SK-N-SH (cell line): ENCODE results near the gene TTC21B. TPM values are rescaled to one million over a fixed set of nuclear protein-coding genes. Genes with fewer than 3 reads are reported as not detected.

Experiments
- CTCF ChIA-PET: fragments of 300-600, 350-600 bp; formaldehyde crosslinking; extraction: SDS; loops from one replicate; lab custom pipeline; 2021; lab: Yijun Ruan, JAX
- POLR2A ChIA-PET: fragments of 350-600 bp; sonication (Branson Sonifier 250); formaldehyde crosslinking; extraction: SDS; loops from one replicate; lab custom pipeline; 2020; ENCODE audit warnings: antibody characterized with exemption, inconsistent platforms; lab: Yijun Ruan, JAX
- DNase-seq: peaks from one replicate; pipeline ENCODE4 v3.0.0; 2012
- H2AFZ ChIP-seq: fragments of 200-600 bp; sonication (generic); 2 replicates; pipeline ENCODE4 v1.8.1; 2016; ENCODE audit warnings: antibody characterized with exemption, mild to moderate bottlenecking, low read depth
- H3F3A ChIP-seq: fragments of 200-600 bp; sonication (generic); replicated peaks from 2 replicates; pipeline ENCODE3; 2016; ENCODE audit warnings: antibody characterized with exemption, mild to moderate bottlenecking; ENCODE audit not compliant: insufficient read depth
- H3K27ac ChIP-seq, 2 experiments: fragments of 200-500 bp in 1 of 2; fragments of 200-600 bp in 1 of 2; sonication (Bioruptor generic) in 1 of 2; sonication (generic), shearing (Covaris generic) in 1 of 2; 2 replicates each; pipeline versions ENCODE4 v1.5.1 to v1.6.1; 2014 to 2016; ENCODE audit warnings: low read depth in 2 of 2, inconsistent platforms in 1 of 2, low read length in 1 of 2, mild to moderate bottlenecking in 1 of 2, mixed read lengths in 1 of 2
- H3K27me3 ChIP-seq: fragments of 200-600 bp; sonication (generic), shearing (Covaris generic); 2 replicates; pipeline ENCODE4 v1.6.1; 2016; ENCODE audit warnings: mixed run types; ENCODE audit not compliant: insufficient read depth
- H3K36me3 ChIP-seq, 2 experiments: fragments of 200-500 bp in 1 of 2; fragments of 200-600 bp in 1 of 2; sonication (Bioruptor generic) in 1 of 2; sonication (generic) in 1 of 2; replicated peaks in 1 of 2; 2 replicates each; pipeline versions ENCODE3 to v1.5.1; 2014 to 2016; ENCODE audit warnings: low read length in 1 of 2, mild to moderate bottlenecking in 1 of 2; ENCODE audit not compliant: insufficient read depth in 2 of 2, control insufficient read depth in 1 of 2
- H3K4me1 ChIP-seq, 2 experiments: fragments of 200-500 bp in 1 of 2; fragments of 200-600 bp in 1 of 2; sonication (Bioruptor generic) in 1 of 2; sonication (generic), shearing (Covaris generic) in 1 of 2; 2 replicates each; pipeline versions ENCODE4 v1.5.1 to v1.6.1; 2014 to 2016; ENCODE audit warnings: low read depth in 1 of 2, low read length in 1 of 2, mixed run types in 1 of 2; ENCODE audit not compliant: insufficient read depth in 2 of 2, control insufficient read depth in 1 of 2
- H3K4me2 ChIP-seq: fragments of 200-600 bp; sonication (generic), shearing (Covaris generic); 2 replicates; pipeline ENCODE4 v1.6.1; 2017; ENCODE audit warnings: mixed run types
- H3K4me3 ChIP-seq, 2 experiments: fragments of 200-500 bp in 1 of 2; fragments of 200-600 bp in 1 of 2; sonication (Bioruptor generic) in 1 of 2; sonication (generic), shearing (Covaris generic) in 1 of 2; 2 replicates each; pipeline versions ENCODE4 v1.5.1 to v1.8.1; 2014 to 2016; ENCODE audit warnings: low read depth in 2 of 2, inconsistent platforms in 1 of 2, low read length in 1 of 2, mild to moderate bottlenecking in 1 of 2, mixed read lengths in 1 of 2, moderate library complexity in 1 of 2
- H3K79me2 ChIP-seq: fragments of 200-600 bp; sonication (generic); 2 replicates; pipeline ENCODE4 v1.8.1; 2017; ENCODE audit warnings: mild to moderate bottlenecking; ENCODE audit not compliant: insufficient read depth
- H3K9ac ChIP-seq: fragments of 200-600 bp; sonication (generic); 2 replicates; pipeline ENCODE4 v1.6.1; 2017; ENCODE audit warnings: mixed run types
- H3K9me2 ChIP-seq: fragments of 200-600 bp; sonication (generic); 2 replicates; pipeline ENCODE4 v1.6.1; 2017; ENCODE audit warnings: mixed run types
- H3K9me3 ChIP-seq: fragments of 200-600 bp; sonication (generic); 2 replicates; pipeline ENCODE4 v1.6.1; 2017; ENCODE audit warnings: mixed run types, mild to moderate bottlenecking, moderate library complexity
- H4K20me1 ChIP-seq: fragments of 200-600 bp; sonication (generic); 2 replicates; pipeline ENCODE4 v1.6.1; 2017; ENCODE audit warnings: mild to moderate bottlenecking, mixed run types; ENCODE audit not compliant: insufficient read depth
- EZH2phosphoT487 ChIP-seq: fragments of 200-600 bp; sonication (generic); IDR thresholded peaks from 2 replicates; pipeline ENCODE4 v1.6.1; 2017; ENCODE audit warnings: low read depth, mixed run types, mild to moderate bottlenecking, antibody characterized with exemption, moderate library complexity, borderline replicate concordance
- FOSL2 ChIP-seq: IDR thresholded peaks from 2 replicates; pipeline ENCODE4 v1.4.0; 2012; ENCODE audit warnings: low read depth, mild to moderate bottlenecking, moderate library complexity, borderline replicate concordance
- GABPA ChIP-seq: IDR thresholded peaks from 2 replicates; pipeline ENCODE4 v1.4.0; 2012; ENCODE audit warnings: low read depth, mild to moderate bottlenecking
- GATA2 ChIP-seq: sonication (generic); formaldehyde crosslinking; IDR thresholded peaks from 2 replicates; pipeline ENCODE4 v1.5.0; 2020; ENCODE audit warnings: mild to moderate bottlenecking, missing genetic modification reagents
- IRF3 ChIP-seq: fragments of 150-350 bp; IDR thresholded peaks from 2 replicates; pipeline ENCODE4 v1.6.1; 2016; ENCODE audit warnings: mild to moderate bottlenecking, low read depth, low read length
- JUND ChIP-seq: IDR thresholded peaks from 2 replicates; pipeline ENCODE4 v1.4.0; 2012
- MXI1 ChIP-seq: IDR thresholded peaks from 2 replicates; pipeline ENCODE4 v1.6.1; 2012; ENCODE audit warnings: mild to moderate bottlenecking, low read depth, low read length, improper control_type of control experiment
- PBX3 ChIP-seq: IDR thresholded peaks from 2 replicates; pipeline ENCODE4; 2012
- RAD21 ChIP-seq: IDR thresholded peaks from 2 replicates; pipeline ENCODE4 v1.6.1; 2012; ENCODE audit warnings: mild to moderate bottlenecking, low read length
- RCOR1 ChIP-seq: fragments of 150-350 bp; IDR thresholded peaks from 2 replicates; pipeline ENCODE4 v1.6.1; 2017; ENCODE audit warnings: antibody characterized with exemption, low read length
- REST ChIP-seq: IDR thresholded peaks from 2 replicates; pipeline ENCODE4 v1.6.1; 2012; ENCODE audit warnings: mild to moderate bottlenecking, low read depth, low read length, moderate library complexity
- RXRA ChIP-seq: IDR thresholded peaks from 2 replicates; pipeline ENCODE4 v1.4.0; 2012; ENCODE audit warnings: low read depth, mild to moderate bottlenecking, borderline replicate concordance
- SIN3A ChIP-seq: IDR thresholded peaks from 2 replicates; pipeline ENCODE4 v1.6.1; 2012; ENCODE audit warnings: low read depth, mild to moderate bottlenecking, low read length, moderate library complexity, borderline replicate concordance
- SMC3 ChIP-seq: IDR thresholded peaks from 2 replicates; pipeline ENCODE4 v1.6.1; 2012; ENCODE audit warnings: low read depth, low read length, improper control_type of control experiment
- TAF1 ChIP-seq: IDR thresholded peaks from 2 replicates; pipeline ENCODE4 v1.6.1; 2012; ENCODE audit warnings: low read depth, mild to moderate bottlenecking, low read length, moderate library complexity, borderline replicate concordance
- TCF12 ChIP-seq: IDR thresholded peaks from 2 replicates; pipeline ENCODE4 v1.4.0; 2012
- TEAD4 ChIP-seq: IDR thresholded peaks from 2 replicates; pipeline ENCODE4 v1.4.0; 2012; ENCODE audit warnings: mild to moderate bottlenecking, borderline replicate concordance; ENCODE audit not compliant: insufficient read depth
- USF1 ChIP-seq: IDR thresholded peaks from 2 replicates; pipeline ENCODE4 v1.4.0; 2012; ENCODE audit warnings: low read depth, borderline replicate concordance
- USF2 ChIP-seq: fragments of 150-350 bp; IDR thresholded peaks from 2 replicates; pipeline ENCODE4 v1.6.1; 2017; ENCODE audit warnings: antibody characterized with exemption, low read length, low read depth, borderline replicate concordance
- WGBS: methylation state at CpG from one replicate; pipeline ENCODE4 v1.1.6; 2017; ENCODE audit warnings: low lambda C conversion rate; 5-methylcytosine and 5-hydroxymethylcytosine counted together
- polyA plus RNA-seq, 3 experiments: library from polyadenylated mRNA; depleted of rRNA; stranded (reverse); fragments of >200 nt; gene quantifications; 2 replicates each; pipeline ENCODE4 v1.2.3, GENCODE V29; 2012

TTC21B gene
- polyA plus RNA-seq, 1 of the 3 experiments (the other 2 are of a cell fraction), result 10.1 TPM

- no peak overlapping the region for H3K4me2 ChIP-seq
- 94% methylated on average over 1 of the region's 1 CpG for WGBS
- no peak overlapping the region for H3K27ac ChIP-seq
- no peak for DNase-seq
- H2AFZ ChIP-seq, result no peak overlapping the region
- no peaks in the 10 kb centered on the region for H3K27me3 ChIP-seq
- no peak overlapping the region for H3K4me3 ChIP-seq
- TF ChIP-seq PBX3 (no peak), MXI1 (no peak), RCOR1 (no peak), SMC3 (no peak), GATA2 (CRISPR knock-in tag) (no peak), USF1 (no peak), FOSL2 (no peak), RAD21 (no peak), TCF12 (no peak), REST (no peak), SIN3A (no peak), RXRA (no peak)
- TF ChIP-seq, all 33 proteins: peak for 0
- CTCF ChIA-PET, result interaction anchor here (1.5 kb wide), 1 partner anchor 17 kb away, joined by 5 read pairs; no protein-coding TSS in a partner anchor
- Histone ChIP-seq H3K36me3 (peaks cover 62 to 66% of the 10 kb centered on the region in 2 experiments), H3F3A (no peaks in the 10 kb centered on the region), H3K9ac (no peak overlapping the region), H3K9me2 (no peaks in the 10 kb centered on the region), H3K9me3 (no peaks in the 10 kb centered on the region), H3K79me2 (no peaks in the 10 kb centered on the region), H3K4me1 (no peaks in the 10 kb centered on the region), H4K20me1 (no peaks in the 10 kb centered on the region)
- POLR2A ChIA-PET, result no interaction called here
Observed at GRCh38 chr2:165891345-165891744, 62.2 kb downstream of the TTC21B start.

GRCh38 chr2:165889798-165890197 lies 63.8 kb downstream of the TTC21B start:
- Histone ChIP-seq H3K79me2 (no peaks in the 10 kb centered on the region), H3F3A (no peaks in the 10 kb centered on the region), H3K27ac (no peak overlapping the region), H3K27me3 (no peaks in the 10 kb centered on the region), H3K9me3 (no peaks in the 10 kb centered on the region), H2AFZ (no peak overlapping the region), H4K20me1 (no peaks in the 10 kb centered on the region), H3K4me2 (no peak overlapping the region), H3K4me3 (no peak overlapping the region), H3K4me1 (no peaks in the 10 kb centered on the region), H3K9ac (no peak overlapping the region), H3K36me3 (peaks cover 60 to 64% of the 10 kb centered on the region in 2 experiments), H3K9me2 (no peaks in the 10 kb centered on the region)
- ChIA-PET CTCF (interaction anchor here (1.6 kb wide), 1 partner anchor 15 kb away, joined by 5 read pairs; no protein-coding TSS in a partner anchor), POLR2A (no interaction called here)
- DNase-seq, result no peak
- TF ChIP-seq RAD21 (no peak), JUND (no peak), IRF3 (no peak), TCF12 (no peak), RCOR1 (no peak), EZH2phosphoT487 (no peak), TAF1 (no peak), TEAD4 (no peak), USF2 (no peak), USF1 (no peak), FOSL2 (no peak), SMC3 (no peak), GABPA (no peak)
